ENCODE results near the gene SELENOV. TPM values are rescaled to one million over a fixed set of nuclear protein-coding genes. Genes with fewer than 3 reads are reported as not detected.

The SELENOV gene
- total and polyA plus RNA-seq, 2 donors (not counting 1 experiment from before 2014, with no cell fraction given): not detected

DNA sequence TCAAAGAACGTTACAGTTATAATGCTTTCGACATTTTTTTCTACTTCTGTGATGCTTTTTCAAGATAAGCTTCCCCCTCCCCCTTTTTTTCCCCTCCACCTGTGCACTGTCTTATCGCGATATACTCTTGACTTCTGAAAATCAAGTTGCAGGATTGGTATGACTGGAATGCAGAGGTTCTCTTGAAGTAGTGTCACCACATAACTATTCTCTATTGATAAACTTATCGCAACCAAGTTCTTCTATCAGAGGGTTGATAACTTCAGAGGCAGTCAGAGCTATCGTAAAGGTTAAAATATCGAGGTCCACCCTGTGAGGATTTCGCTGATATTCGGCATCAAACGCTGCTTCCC is 24.2 kb downstream of the SELENOV start:
- peak in 1 of 2 donors; percentile 74 for DNase-seq (ENCODE audit: low read depth in 2 of 2)
- Histone ChIP-seq H3K4me3 (replicated peaks in 1 of 4; ENCODE audit: control extremely low read depth in 1 of 4, insufficient read depth in 1 of 4, low read depth in 3 of 4, low read length in 4 of 4) (peak overlapping the region; percentile 84 to 95 (median 89)), H3K4me1 (ENCODE audit: control insufficient read depth, extremely low read depth, insufficient read depth, low read length) (peaks cover 5% of the 10 kb centered on the region), H3K9ac (ENCODE audit: insufficient read depth, low read length) (peak overlapping the region; percentile 95), H3K27me3 (ENCODE audit: control insufficient read depth, insufficient read depth, low read length) (peaks cover 7% of the 10 kb centered on the region), H3K79me2 (ENCODE audit: control insufficient read depth, insufficient read depth, low read length) (peaks cover 13% of the 10 kb centered on the region), H4K20me1 (ENCODE audit: control insufficient read depth, extremely low read depth, insufficient read depth, low read length) (no peaks in the 10 kb centered on the region), H3K36me3 (ENCODE audit: control insufficient read depth, insufficient read depth, low read length) (no peaks in the 10 kb centered on the region), H3K27ac (ENCODE audit: insufficient read depth, low read length) (peak overlapping the region; percentile 90), H2AFZ (ENCODE audit: low read length) (peak overlapping the region; percentile 79), H3K9me3 (ENCODE audit: control insufficient read depth, insufficient read depth, low read depth, low read length) (no peaks in the 10 kb centered on the region), H3K4me2 (ENCODE audit: extremely low read depth, insufficient read depth, low read length) (peak overlapping the region; percentile 71)
- no peak for TF ChIP-seq CTCF (conservative IDR thresholded peaks at IDR 0.05 in 1 of 2, IDR thresholded peaks at IDR 0.05 in 1 of 2; ENCODE audit: low read depth in 1 of 2, low read length in 2 of 2)
- no peak for TF ChIP-seq EZH2 (IDR thresholded peaks at IDR 0.05; ENCODE audit: low read length, missing control alignments)

DNA sequence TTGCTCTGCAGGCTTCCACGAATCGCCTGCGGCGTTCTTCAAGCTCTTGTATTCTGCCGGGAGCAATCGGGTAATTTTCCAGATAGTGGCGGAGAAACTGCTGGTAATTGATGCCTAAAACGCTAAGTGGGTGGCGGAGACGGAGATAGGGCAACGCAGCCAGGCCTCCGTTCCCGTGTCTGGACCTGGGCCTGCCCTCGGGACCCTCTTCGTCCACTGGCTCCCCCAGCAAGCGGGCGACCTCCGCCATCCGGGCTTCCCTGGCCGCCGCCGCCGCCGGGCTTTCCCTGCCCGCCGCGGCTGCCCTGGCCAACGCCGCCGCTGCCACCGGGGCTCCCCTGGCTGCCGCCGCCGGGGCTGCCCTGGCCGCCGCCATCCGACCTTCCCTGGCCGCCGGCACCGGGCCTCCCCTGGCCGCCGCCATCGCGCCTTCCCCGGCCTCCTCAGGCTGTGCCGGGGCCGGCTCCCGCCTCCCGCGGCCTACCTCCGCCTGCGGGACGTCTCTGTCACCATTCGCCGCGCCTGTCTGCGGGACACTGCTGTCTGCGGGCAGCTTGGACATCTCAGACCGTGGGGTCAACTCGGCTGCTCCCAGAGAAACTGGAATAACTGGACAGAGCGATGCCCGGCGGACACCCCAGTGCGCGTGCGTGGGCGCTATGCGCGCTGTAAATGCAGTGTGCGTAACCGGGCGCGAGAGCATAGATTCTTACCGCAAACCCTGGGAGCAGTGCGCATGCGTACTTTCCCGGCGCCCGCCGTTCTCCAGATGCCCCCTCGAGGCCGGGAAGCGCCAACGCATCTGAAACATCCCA is 24.8 kb downstream of the SELENOV start, which contains the start of gene EID2:
EID2 (minus strand) TSS at position 644 of the 815 bp plus-strand sequence; CDS start at position 562, 82 bp downstream.
- peak within 1 kb of the TSS; percentile 84 to 95 (median 89) for H3K4me3 ChIP-seq (replicated peaks in 1 of 4; ENCODE audit: control extremely low read depth in 1 of 4, insufficient read depth in 1 of 4, low read depth in 3 of 4, low read length in 4 of 4)

More for the DNA sequence above, 24.8 kb downstream of the SELENOV start, which contains the start of gene EID2:
- H3K79me2 ChIP-seq (ENCODE audit: control insufficient read depth, insufficient read depth, low read length): peaks cover 13% of the 10 kb centered on the region
- H3K27ac ChIP-seq (ENCODE audit: insufficient read depth, low read length): peak within 1 kb of the TSS; percentile 90
- H3K4me1 ChIP-seq (ENCODE audit: control insufficient read depth, extremely low read depth, insufficient read depth, low read length): peaks cover 5% of the 10 kb centered on the region
- no peaks in the 10 kb centered on the region for H3K36me3 ChIP-seq (ENCODE audit: control insufficient read depth, insufficient read depth, low read length)
- DNase-seq (ENCODE audit: low read depth in 2 of 2): peak; percentile 89 to 95
- H3K9ac ChIP-seq (ENCODE audit: insufficient read depth, low read length): peak within 1 kb of the TSS; percentile 95
- peak within 1 kb of the TSS; percentile 95 for H2AFZ ChIP-seq (ENCODE audit: low read length)
- TF ChIP-seq EZH2 (IDR thresholded peaks at IDR 0.05; ENCODE audit: low read length, missing control alignments): no peak
- peak; percentile 78 to 88 for TF ChIP-seq CTCF (conservative IDR thresholded peaks at IDR 0.05 in 1 of 2, IDR thresholded peaks at IDR 0.05 in 1 of 2; ENCODE audit: low read depth in 1 of 2, low read length in 2 of 2)
- H3K4me2 ChIP-seq (ENCODE audit: extremely low read depth, insufficient read depth, low read length): peak within 1 kb of the TSS; percentile 79
- no peaks in the 10 kb centered on the region for H3K9me3 ChIP-seq (ENCODE audit: control insufficient read depth, insufficient read depth, low read depth, low read length)
- peaks cover 7% of the 10 kb centered on the region for H3K27me3 ChIP-seq (ENCODE audit: control insufficient read depth, insufficient read depth, low read length)
- no peaks in the 10 kb centered on the region for H4K20me1 ChIP-seq (ENCODE audit: control insufficient read depth, extremely low read depth, insufficient read depth, low read length)

Measured in fibroblast of lung (primary cell).